IMR-90 (cell line): ENCODE measurements around the gene DYNC1H1. TPM values are rescaled to one million over a fixed set of nuclear protein-coding genes. Genes with fewer than 3 reads are reported as not detected.

Experiments
- ATAC-seq: fragments of 200-7000 bp; cut with Tn5 transposase; 2 replicates; pipeline ENCODE4 v1.9.1; 2020; ENCODE audit warnings: low read depth, mild to moderate bottlenecking, moderate library complexity
- BruUV-seq: library from RNA; stranded (reverse); fragments of 400-500 nt; replicated peaks from 2 replicates; lab custom pipeline; 2021; lab: Mats Ljungman, UMichigan
- CTCF ChIA-PET: fragments of 300-600 bp; formaldehyde crosslinking; extraction: SDS; loops from one replicate; lab custom pipeline; 2021; ENCODE audit warnings: antibody characterized with exemption; lab: Yijun Ruan, JAX
- POLR2A ChIA-PET: fragments of 300-600 bp; sonication (Branson Sonifier 250); formaldehyde crosslinking; loops from one replicate; lab custom pipeline; 2022; ENCODE audit warnings: antibody characterized with exemption; ENCODE audit not compliant: unreplicated experiment; lab: Charles Lee
- DNase-seq: peaks from one replicate; pipeline ENCODE4 v3.0.0; 2013
- H2AFZ ChIP-seq: replicated peaks from 2 replicates; pipeline ENCODE3; 2013; ENCODE audit warnings: low read length, mild to moderate bottlenecking; ENCODE audit not compliant: poor library complexity
- H2AK5ac ChIP-seq: 2 replicates; pipeline ENCODE4 v1.6.1; 2013; ENCODE audit warnings: low read depth, low read length, inconsistent platforms
- H2AK9ac ChIP-seq: replicated peaks from 2 replicates; pipeline ENCODE3; 2013; ENCODE audit warnings: mild to moderate bottlenecking, low read depth, low read length, moderate library complexity; ENCODE audit not compliant: poor library complexity
- H2BK120ac ChIP-seq: 2 replicates; pipeline ENCODE4 v1.6.1; 2013; ENCODE audit warnings: low read depth, low read length, inconsistent platforms
- H2BK15ac ChIP-seq: 3 replicates; pipeline ENCODE4 v1.6.1; 2013; ENCODE audit warnings: low read depth, low read length, inconsistent platforms
- H2BK20ac ChIP-seq: 2 replicates; pipeline ENCODE4 v1.6.1; 2013; ENCODE audit warnings: low read depth, mild to moderate bottlenecking, inconsistent platforms, low read length, moderate library complexity
- H2BK5ac ChIP-seq: 2 replicates; pipeline ENCODE4 v1.6.1; 2013; ENCODE audit warnings: mild to moderate bottlenecking, low read depth, low read length, inconsistent platforms; ENCODE audit not compliant: poor library complexity, severe bottlenecking
- H3K14ac ChIP-seq: replicated peaks from 2 replicates; pipeline ENCODE4 v1.6.1; 2013; ENCODE audit warnings: low read depth, low read length, inconsistent platforms
- H3K18ac ChIP-seq: 2 replicates; pipeline ENCODE4 v1.6.1; 2013; ENCODE audit warnings: low read depth, low read length, control low read depth
- H3K23ac ChIP-seq: 2 replicates; pipeline ENCODE4 v1.6.1; 2013; ENCODE audit warnings: low read depth, low read length, inconsistent platforms
- H3K27ac ChIP-seq: 2 replicates; pipeline ENCODE4 v1.5.1; 2013; ENCODE audit warnings: mild to moderate bottlenecking, control low read depth, low read length; ENCODE audit not compliant: insufficient read depth
- H3K27me3 ChIP-seq: 2 replicates; pipeline ENCODE4 v1.6.1; 2013; ENCODE audit warnings: low read length; ENCODE audit not compliant: control insufficient read depth, insufficient read depth
- H3K36me3 ChIP-seq: 2 replicates; pipeline ENCODE4 v1.6.1; 2013; ENCODE audit warnings: low read length, mixed read lengths; ENCODE audit not compliant: control insufficient read depth, insufficient read depth
- H3K4ac ChIP-seq: 2 replicates; pipeline ENCODE4 v1.6.1; 2013; ENCODE audit warnings: low read depth, low read length, inconsistent platforms
- H3K4me1 ChIP-seq: 2 replicates; pipeline ENCODE4 v1.6.1; 2013; ENCODE audit warnings: low read length, mixed read lengths; ENCODE audit not compliant: control insufficient read depth, insufficient read depth
- H3K4me2 ChIP-seq: 2 replicates; pipeline ENCODE4 v1.6.1; 2013; ENCODE audit warnings: low read depth, mild to moderate bottlenecking, control low read depth, low read length, moderate library complexity
- H3K4me3 ChIP-seq: 2 replicates; pipeline ENCODE4 v1.5.1; 2013; ENCODE audit warnings: low read depth, mild to moderate bottlenecking, control low read depth, low read length, moderate library complexity; ENCODE audit not compliant: insufficient read depth
- H3K56ac ChIP-seq: 2 replicates; pipeline ENCODE4 v1.6.1; 2013; ENCODE audit warnings: low read length, inconsistent platforms; ENCODE audit not compliant: insufficient read depth; ENCODE audit errors: extremely low read depth
- H3K79me1 ChIP-seq, 2 experiments: 2 replicates each; pipeline ENCODE4 v1.6.1; 2013; ENCODE audit warnings: low read length in 2 of 2, inconsistent platforms in 1 of 2, low read depth in 1 of 2
- H3K9ac ChIP-seq: 2 replicates; pipeline ENCODE4 v1.6.1; 2013; ENCODE audit warnings: low read depth, low read length, control low read depth
- H3K9me1 ChIP-seq: 2 replicates; pipeline ENCODE4 v1.6.1; 2013; ENCODE audit warnings: low read length, inconsistent platforms; ENCODE audit not compliant: insufficient read depth
- H3K9me3 ChIP-seq: 2 replicates; pipeline ENCODE4 v1.6.1; 2013; ENCODE audit warnings: low read length; ENCODE audit not compliant: control insufficient read depth, insufficient read depth
- H4K20me1 ChIP-seq: 2 replicates; pipeline ENCODE4 v1.6.1; 2013; ENCODE audit warnings: low read length, inconsistent platforms; ENCODE audit not compliant: insufficient read depth
- H4K5ac ChIP-seq: 2 replicates; pipeline ENCODE4 v1.6.1; 2013; ENCODE audit warnings: mild to moderate bottlenecking, low read depth, low read length, control low read depth
- H4K8ac ChIP-seq, 2 experiments: 2 replicates each; pipeline ENCODE4 v1.6.1; 2013; ENCODE audit warnings: low read depth in 2 of 2, low read length in 2 of 2, control low read depth in 1 of 2, inconsistent platforms in 1 of 2
- H4K91ac ChIP-seq: 2 replicates; pipeline ENCODE4 v1.6.1; 2013; ENCODE audit warnings: low read depth, low read length, inconsistent platforms; ENCODE audit not compliant: insufficient read depth
- MAZ ChIP-seq: IDR thresholded peaks from 2 replicates; pipeline ENCODE4 v1.6.1; 2012; ENCODE audit warnings: low read depth, mild to moderate bottlenecking, low read length, improper control_type of control experiment, moderate library complexity, borderline replicate concordance
- RFX5 ChIP-seq: IDR thresholded peaks from 2 replicates; pipeline ENCODE4 v1.8.0; 2012; ENCODE audit warnings: low read depth, mild to moderate bottlenecking, low read length, moderate library complexity
- WGBS, 2 experiments: methylation state at CpG; one replicate each; pipeline versions ENCODE4 v1.1.5 to v1.1.7; 2013; ENCODE audit warnings: missing lambda C conversion rate in 2 of 2; ENCODE audit not compliant: insufficient read length in 1 of 2; ENCODE audit errors: extremely low coverage in 2 of 2; 5-methylcytosine and 5-hydroxymethylcytosine counted together
- dilution Hi-C: fragments of 300-500 bp; cut with HindIII; formaldehyde crosslinking; loops from one replicate; pipeline ENCODE4 v1.14.3; 2018; ENCODE audit warnings: low sequenced_read_pairs; ENCODE audit not compliant: unreplicated experiment
- in situ Hi-C: fragments of 300-500 bp; cut with MboI; formaldehyde crosslinking; loops from 3 replicates; pipeline ENCODE4 v1.14.3; 2019; ENCODE audit warnings: low sequenced_read_pairs, inconsistent platforms, mixed read lengths
- intact Hi-C: fragments of 100-400 bp; cut with micrococcal nuclease; formaldehyde crosslinking; loops from 2 replicates; pipeline ENCODE4 v1.10.0; 2022
- polyA plus RNA-seq, 3 experiments: library from polyadenylated mRNA; depleted of rRNA; stranded (reverse); fragments of >200 nt; gene quantifications; 2 replicates each; pipeline ENCODE4 v1.2.3, GENCODE V29; 2012; ENCODE audit warnings: low replicate concordance in 1 of 3
- total RNA-seq: library from RNA; depleted of rRNA; stranded (reverse); fragments of >200 nt; gene quantifications from 2 replicates; pipeline ENCODE4 v1.2.3, GENCODE V29; 2012

The DYNC1H1 gene
- total and polyA plus RNA-seq, 2 of the 4 experiments (the other 2 are of a cell fraction): 240 to 670 TPM

GRCh38 chr14:102012336-102012735, 48.0 kb downstream of the DYNC1H1 start:
- no peak for DNase-seq
- TF ChIP-seq MAZ: no peak
- no peak for TF ChIP-seq RFX5
- 100% methylated on average over 4 of the region's 7 CpGs; no CpG with 5 or more reads in 1 of the 2 experiments for WGBS, 2 experiments

More at GRCh38 chr14:102012336-102012735, 48.0 kb downstream of the DYNC1H1 start:
- Histone ChIP-seq H3K79me1 (peaks cover 26 to 53% of the 10 kb centered on the region in 2 experiments), H2AFZ (no peak overlapping the region), H3K23ac (no peak overlapping the region), H4K8ac (no peak overlapping the region), H3K4me2 (no peak overlapping the region), H2BK120ac (no peak overlapping the region), H2BK20ac (no peak overlapping the region), H3K4me1 (no peaks in the 10 kb centered on the region), H3K4me3 (no peak overlapping the region), H3K56ac (no peak overlapping the region), H4K5ac (no peak overlapping the region), H2BK15ac (no peak overlapping the region), H4K91ac (no peak overlapping the region), H2AK5ac (no peak overlapping the region), H2AK9ac (no peak overlapping the region), H3K9ac (no peak overlapping the region), H3K4ac (no peak overlapping the region), H3K27ac (no peak overlapping the region), H3K14ac (no peak overlapping the region), H3K27me3 (no peaks in the 10 kb centered on the region), H4K20me1 (peaks cover 15% of the 10 kb centered on the region; the same call in 1 of the 2 replicates), H3K9me3 (no peaks in the 10 kb centered on the region), H3K18ac (no peak overlapping the region), H3K9me1 (peaks cover 7% of the 10 kb centered on the region; the same call in 1 of the 2 replicates), H2BK5ac (no peak overlapping the region), H3K36me3 (peaks cover 89% of the 10 kb centered on the region)
- CTCF ChIA-PET: no interaction called here
- no peak for ATAC-seq
- in situ Hi-C loops: no loop called here
- dilution Hi-C loops: no loop called here
- intact Hi-C loops: no loop called here
- POLR2A ChIA-PET: no interaction called here
- BruUV-seq: no TSS peak
